Measurements from ENCODE around the gene MPDZ. TPM values are rescaled to one million over a fixed set of nuclear protein-coding genes. Genes with fewer than 3 reads are reported as not detected.

Gene MPDZ
- total and polyA plus RNA-seq, 2 experiments from 2014 or later, result 33.0 to 43.1 TPM

GRCh38 chr9:13137426-13137825, 142.1 kb downstream of the MPDZ start:
- peaks cover 4% of the 10 kb centered on the region; the same call in 1 of the 2 replicates for H3K4me1 ChIP-seq (ENCODE audit: insufficient read depth)
- no peak overlapping the region for H2AFZ ChIP-seq
- Mint-ChIP-seq H3K27ac (no peak overlapping the region), H3K9me3 (no peaks in the 10 kb centered on the region), H3K4me1 (peaks cover 5% of the 10 kb centered on the region; the same call in 2 of the 3 replicates), H3K4me3 (no peak overlapping the region), H3K36me3 (ENCODE audit: low read depth) (peaks cover 16% of the 10 kb centered on the region; the same call in 2 of the 3 replicates), H3K27me3 (ENCODE audit: insufficient read depth, low read depth, poor library complexity) (no peaks in the 10 kb centered on the region)
- H3K27me3 ChIP-seq (ENCODE audit: insufficient read depth), result no peaks in the 10 kb centered on the region
- no peaks in the 10 kb centered on the region for H3F3A ChIP-seq (replicated peaks; ENCODE audit: low read depth)
- TF ChIP-seq, protein P1, sequence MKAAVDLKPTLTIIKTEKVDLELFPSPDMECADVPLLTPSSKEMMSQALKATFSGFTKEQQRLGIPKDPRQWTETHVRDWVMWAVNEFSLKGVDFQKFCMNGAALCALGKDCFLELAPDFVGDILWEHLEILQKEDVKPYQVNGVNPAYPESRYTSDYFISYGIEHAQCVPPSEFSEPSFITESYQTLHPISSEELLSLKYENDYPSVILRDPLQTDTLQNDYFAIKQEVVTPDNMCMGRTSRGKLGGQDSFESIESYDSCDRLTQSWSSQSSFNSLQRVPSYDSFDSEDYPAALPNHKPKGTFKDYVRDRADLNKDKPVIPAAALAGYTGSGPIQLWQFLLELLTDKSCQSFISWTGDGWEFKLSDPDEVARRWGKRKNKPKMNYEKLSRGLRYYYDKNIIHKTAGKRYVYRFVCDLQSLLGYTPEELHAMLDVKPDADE (IDR thresholded peaks at IDR 0.05), result no peak
- TF ChIP-seq STAT1 (IDR thresholded peaks at IDR 0.05; ENCODE audit: unreplicated experiment), result no peak
- no peak for TF ChIP-seq REST (IDR thresholded peaks at IDR 0.05; ENCODE audit: unreplicated experiment)
- no peak for TF ChIP-seq ZNF462 (CRISPR knock-in tag; IDR thresholded peaks at IDR 0.05)
- TF ChIP-seq EZH2phosphoT487 (IDR thresholded peaks at IDR 0.05; ENCODE audit: unreplicated experiment), result no peak
- TF ChIP-seq ZNF114 (CRISPR knock-in tag; IDR thresholded peaks at IDR 0.05), result no peak
- no peak for TF ChIP-seq EZH2 (IDR thresholded peaks at IDR 0.05; ENCODE audit: low read depth, unreplicated experiment)
- H3K9me2 ChIP-seq (ENCODE audit: insufficient read depth), result no peaks in the 10 kb centered on the region
- H3K4me3 ChIP-seq, result no peak overlapping the region
- ATAC-seq (no peak), DNase-seq (ENCODE audit: low spot score) (no peak)
- no peaks in the 10 kb centered on the region for H3K79me2 ChIP-seq (replicated peaks; ENCODE audit: insufficient read depth)
- H3K27ac ChIP-seq (ENCODE audit: low read depth), result no peak overlapping the region
- peaks cover 3% of the 10 kb centered on the region; the same call in 1 of the 2 replicates for H3K36me3 ChIP-seq (ENCODE audit: insufficient read depth)
- no peaks in the 10 kb centered on the region for H4K20me1 ChIP-seq (replicated peaks; ENCODE audit: insufficient read depth)
- H3K4me2 ChIP-seq, result no peak overlapping the region

Data from GM23338 (cell line).